AG09319 (cell line): ENCODE data around the gene AXIN2.

Experiments
- DNase-seq: peaks from one replicate; pipeline ENCODE4 v3.0.0-alpha.2; 2010; ENCODE audit warnings: low read depth; ENCODE audit errors: extremely low read depth
- TF ChIP-seq, protein P1 (sequence below): IDR thresholded peaks from 2 replicates; pipeline ENCODE4 v1.5.1; 2011; ENCODE audit warnings: low read depth, mild to moderate bottlenecking, inconsistent platforms, low read length, moderate library complexity

Gene AXIN2

DNA sequence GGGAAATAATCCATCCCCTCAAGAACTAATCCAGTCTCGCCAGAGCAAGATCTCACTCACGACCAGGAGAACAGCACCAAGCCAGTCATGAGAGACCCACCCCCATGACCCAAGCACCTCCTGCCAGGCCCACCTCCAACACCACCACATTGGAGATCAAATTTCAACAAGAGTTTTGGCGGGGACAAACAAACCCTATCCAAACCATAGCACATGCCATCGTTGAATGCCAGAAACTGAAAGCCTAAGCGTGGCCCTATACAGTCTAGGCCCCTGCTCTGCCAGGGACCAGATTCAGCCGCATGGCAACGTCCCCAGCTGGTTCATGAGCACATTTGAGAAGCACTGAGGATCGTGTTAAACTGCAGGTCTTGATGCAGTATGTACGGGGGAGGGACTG, 57.3 kb downstream of the AXIN2 start:
- DNase-seq, result no peak
- TF ChIP-seq, protein P1, sequence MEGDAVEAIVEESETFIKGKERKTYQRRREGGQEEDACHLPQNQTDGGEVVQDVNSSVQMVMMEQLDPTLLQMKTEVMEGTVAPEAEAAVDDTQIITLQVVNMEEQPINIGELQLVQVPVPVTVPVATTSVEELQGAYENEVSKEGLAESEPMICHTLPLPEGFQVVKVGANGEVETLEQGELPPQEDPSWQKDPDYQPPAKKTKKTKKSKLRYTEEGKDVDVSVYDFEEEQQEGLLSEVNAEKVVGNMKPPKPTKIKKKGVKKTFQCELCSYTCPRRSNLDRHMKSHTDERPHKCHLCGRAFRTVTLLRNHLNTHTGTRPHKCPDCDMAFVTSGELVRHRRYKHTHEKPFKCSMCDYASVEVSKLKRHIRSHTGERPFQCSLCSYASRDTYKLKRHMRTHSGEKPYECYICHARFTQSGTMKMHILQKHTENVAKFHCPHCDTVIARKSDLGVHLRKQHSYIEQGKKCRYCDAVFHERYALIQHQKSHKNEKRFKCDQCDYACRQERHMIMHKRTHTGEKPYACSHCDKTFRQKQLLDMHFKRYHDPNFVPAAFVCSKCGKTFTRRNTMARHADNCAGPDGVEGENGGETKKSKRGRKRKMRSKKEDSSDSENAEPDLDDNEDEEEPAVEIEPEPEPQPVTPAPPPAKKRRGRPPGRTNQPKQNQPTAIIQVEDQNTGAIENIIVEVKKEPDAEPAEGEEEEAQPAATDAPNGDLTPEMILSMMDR, result no peak

DNA sequence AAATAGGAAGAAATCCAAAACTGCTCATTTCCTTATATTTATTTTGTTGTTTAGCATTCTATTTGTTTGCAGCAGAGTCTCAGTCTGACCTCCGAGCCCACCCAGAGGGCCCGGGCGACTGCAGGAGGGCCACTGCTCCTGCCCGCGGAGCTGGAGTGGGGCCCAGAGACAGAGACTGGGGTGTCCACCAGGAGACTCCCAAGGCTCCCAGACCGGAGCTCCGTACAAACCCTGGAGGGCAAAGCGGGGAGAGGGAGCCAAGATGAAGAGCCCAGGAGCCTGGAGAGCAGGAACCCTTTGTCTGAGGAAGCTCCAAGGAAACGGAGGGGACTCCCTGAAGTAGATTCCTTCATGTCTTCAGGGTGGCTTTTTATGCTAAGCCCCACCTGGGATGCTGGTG, 57.9 kb downstream of the AXIN2 start:
- TF ChIP-seq, protein P1, result no peak
- no peak for DNase-seq

DNA sequence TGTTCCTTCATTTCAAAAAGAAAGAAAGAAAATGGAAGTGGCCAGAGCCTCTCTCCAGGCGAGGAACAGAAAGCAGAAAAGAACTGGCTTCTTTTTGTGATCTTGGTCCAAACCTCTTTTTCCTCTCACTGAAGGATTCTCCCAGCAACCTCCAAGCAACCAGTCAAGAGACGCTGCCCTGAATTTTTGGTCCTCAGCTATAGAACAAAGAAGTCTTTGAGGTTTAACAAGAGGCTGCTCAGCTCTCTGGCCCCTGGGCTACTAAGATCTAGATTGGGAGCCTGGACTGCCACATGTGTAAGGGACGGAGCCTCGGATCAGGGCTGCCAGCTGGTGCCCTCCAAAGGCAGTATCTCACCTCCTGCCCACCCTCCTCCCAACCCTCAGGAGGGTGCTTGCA, 62.6 kb downstream of the AXIN2 start:
- no peak for DNase-seq
- TF ChIP-seq, protein P1, result no peak

DNA sequence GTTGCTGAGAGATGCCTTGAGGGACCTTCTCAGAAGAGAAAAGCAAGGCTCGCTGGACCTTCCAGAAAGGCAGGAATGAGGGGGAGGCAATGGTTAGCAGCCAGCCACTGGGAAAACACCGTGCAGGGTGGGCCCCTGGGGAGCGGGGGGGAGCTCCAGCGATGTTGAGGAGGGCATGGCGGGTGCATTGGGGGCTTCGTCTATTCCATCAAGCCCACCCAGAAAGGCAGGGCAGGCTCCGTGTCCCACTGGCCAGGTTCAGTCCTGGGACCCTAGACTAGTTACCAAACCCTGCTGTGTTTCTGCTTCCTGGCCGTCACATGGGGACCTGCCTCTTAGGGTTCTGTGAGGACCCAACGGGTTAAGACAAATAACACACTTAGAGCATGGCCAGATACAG, 64.6 kb downstream of the AXIN2 start:
- TF ChIP-seq, protein P1, result no peak
- no peak for DNase-seq

DNA sequence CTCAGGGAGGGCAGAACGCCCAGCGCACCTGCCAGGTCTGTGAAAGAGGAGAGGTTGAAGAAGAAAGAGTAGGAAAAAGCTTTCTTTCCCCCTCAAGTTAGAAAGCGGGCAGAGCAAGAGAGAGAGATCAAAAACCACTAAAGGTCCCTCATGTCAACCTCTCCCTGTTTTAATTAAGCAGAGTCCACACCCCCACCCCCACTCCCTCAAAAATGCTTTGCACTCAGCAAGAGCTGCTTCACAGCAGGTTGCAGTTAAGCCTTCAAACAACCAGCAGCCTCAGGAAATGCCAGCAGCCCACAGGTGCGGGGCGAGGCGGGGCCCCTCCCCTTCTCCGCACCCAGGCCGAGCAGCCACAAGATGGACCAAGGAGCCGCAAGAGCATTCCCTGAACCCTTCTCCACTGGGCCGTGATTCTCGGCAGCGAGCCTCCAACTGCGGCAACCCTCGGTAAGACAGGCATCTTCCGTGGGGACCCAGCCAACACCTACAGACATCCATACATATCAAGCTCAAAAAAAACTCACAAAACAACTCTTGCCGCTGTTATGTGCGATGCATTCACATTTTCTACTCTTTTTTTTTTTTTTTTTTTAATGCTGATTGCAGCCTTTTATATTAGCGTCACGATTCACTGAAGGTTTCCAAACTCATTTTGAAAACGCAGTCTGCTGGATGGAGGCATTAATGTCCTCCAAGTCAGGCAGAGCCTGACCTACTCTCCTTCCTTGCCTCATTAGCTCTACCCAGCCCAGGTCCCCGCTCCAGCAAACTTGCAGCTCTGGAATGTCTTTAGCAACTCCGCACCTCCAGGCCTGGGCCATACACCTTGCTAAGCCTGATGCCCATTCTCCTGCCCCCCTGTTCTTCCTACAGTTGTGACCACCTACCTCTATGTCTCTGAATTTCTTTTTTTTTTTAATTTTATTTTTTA, 66.1 kb downstream of the AXIN2 start:
- TF ChIP-seq, protein P1, result no peak
- no peak for DNase-seq

DNA sequence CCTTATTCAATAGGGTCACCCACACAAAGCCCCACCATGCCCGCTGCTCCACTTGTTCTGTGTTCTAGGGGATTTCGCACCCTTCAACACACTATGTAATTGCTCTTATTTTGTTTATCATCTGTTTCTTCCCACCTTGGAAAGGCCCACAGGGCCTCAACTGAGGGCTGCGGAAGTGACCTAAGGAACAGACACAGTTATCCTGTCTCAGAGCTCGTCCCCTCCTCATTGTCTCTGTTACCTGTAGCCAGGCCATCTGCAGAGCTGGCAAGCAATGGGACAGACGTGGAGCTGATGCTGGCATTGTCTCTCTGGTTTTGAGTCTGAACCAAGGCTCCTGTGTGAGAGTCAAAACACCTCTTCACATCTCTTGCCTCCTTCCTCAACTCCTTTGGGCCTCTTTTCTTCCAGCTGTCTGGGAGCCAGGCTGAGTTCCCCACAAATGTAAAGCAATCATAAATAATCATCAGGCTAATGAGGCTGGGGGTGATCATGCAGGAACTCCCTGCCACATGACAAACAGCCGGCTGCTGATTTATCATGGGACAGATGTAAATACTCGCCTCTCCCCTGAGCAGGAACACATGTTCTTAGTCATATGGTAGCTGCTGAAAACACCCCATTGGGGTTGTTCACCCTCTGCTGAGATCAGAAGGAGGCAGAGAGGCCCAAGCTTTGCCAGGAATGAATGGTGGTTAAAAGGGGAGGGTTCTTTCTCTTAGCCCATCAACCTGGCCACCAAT, 71.9 kb downstream of the AXIN2 start:
- DNase-seq, result no peak
- TF ChIP-seq, protein P1, result no peak

DNA sequence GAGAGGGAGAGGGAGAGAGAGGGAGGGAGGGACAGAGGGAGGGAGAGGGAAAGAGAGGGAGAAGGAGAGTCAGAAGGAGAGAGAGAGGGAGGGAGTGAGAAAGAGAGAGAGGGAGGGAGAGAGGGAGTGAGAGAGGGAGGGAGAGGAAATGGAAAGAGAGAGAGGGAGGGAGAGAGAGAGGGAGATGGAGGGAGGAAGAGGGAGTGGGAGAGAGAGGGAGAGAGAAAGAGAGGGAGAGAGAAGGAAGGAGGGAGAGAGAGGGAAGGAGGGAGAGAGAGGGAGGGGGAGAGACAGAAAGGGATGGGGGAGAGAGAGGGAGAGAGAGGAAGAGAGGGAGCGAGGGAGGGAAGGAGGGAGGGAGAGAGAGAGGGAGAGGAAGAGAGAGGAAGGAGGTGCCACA, 72.8 kb downstream of the AXIN2 start:
- DNase-seq, result no peak
- TF ChIP-seq, protein P1, result no peak
